B cell (primary cell): Measurements from ENCODE around the gene SLC24A4. TPM values are rescaled to one million over a fixed set of nuclear protein-coding genes. Genes with fewer than 3 reads are reported as not detected.

Source experiments
- ATAC-seq: fragments of 200-7000 bp; cut with Tn5 transposase; one replicate; pipeline ENCODE4 v1.10.0; 2021; ENCODE audit warnings: low read depth, mild to moderate bottlenecking, moderate number of reproducible peaks, moderate library complexity
- CTCF ChIA-PET: fragments of 350-600 bp; sonication (Branson Sonifier 250); formaldehyde crosslinking; loops from one replicate; lab custom pipeline; 2021; ENCODE audit warnings: antibody characterized with exemption, inconsistent platforms; lab: Charles Lee
- POLR2A ChIA-PET: fragments of 350-600 bp; sonication (Branson Sonifier 250); formaldehyde crosslinking; loops from one replicate; lab custom pipeline; 2021; ENCODE audit warnings: antibody characterized with exemption; lab: Charles Lee
- DNase-seq: peaks from one replicate; pipeline ENCODE4 v3.0.0; 2013
- H2AFZ ChIP-seq: 2 replicates; pipeline ENCODE4 v1.6.1; 2012; ENCODE audit warnings: mild to moderate bottlenecking, low read depth, low read length; ENCODE audit not compliant: insufficient read depth, poor library complexity, severe bottlenecking
- H3K27ac ChIP-seq, 2 donors: 1 replicate in 1 of 2; 2 replicates in 1 of 2; pipeline ENCODE4 v1.5.1; 2012 to 2013; ENCODE audit warnings: low read length in 2 of 2, mild to moderate bottlenecking in 2 of 2, moderate library complexity in 1 of 2
- H3K27me3 ChIP-seq, 4 experiments: fragments of 200-600 bp in 1 of 4; sonication (generic) in 1 of 4; replicated peaks in 1 of 4; 1 replicate in 2 of 4; 2 replicates in 2 of 4; pipeline versions ENCODE4 v1.6.1 to v1.7.0; 2013 to 2016; ENCODE audit warnings: low read length in 3 of 4, mild to moderate bottlenecking in 2 of 4, mixed read lengths in 1 of 4, moderate library complexity in 1 of 4; ENCODE audit not compliant: insufficient read depth in 4 of 4, control insufficient read depth in 3 of 4; ENCODE audit errors: control extremely low read depth in 1 of 4
- H3K36me3 ChIP-seq, 2 experiments: replicated peaks in 1 of 2; 1 replicate in 1 of 2; 2 replicates in 1 of 2; pipeline versions ENCODE4 v1.6.1 to v1.7.1; 2013; ENCODE audit warnings: low read length in 1 of 2; ENCODE audit not compliant: insufficient read depth in 2 of 2, control insufficient read depth in 1 of 2; ENCODE audit errors: control extremely low read depth in 1 of 2, extremely low read depth in 1 of 2
- H3K4me1 ChIP-seq, 2 donors: fragments of 200-600 bp in 1 of 2; sonication (generic) in 1 of 2; 1 replicate in 1 of 2; 2 replicates in 1 of 2; pipeline versions ENCODE4 v1.5.1 to v1.6.1; 2013 to 2017; ENCODE audit warnings: low read length in 2 of 2; ENCODE audit not compliant: control insufficient read depth in 2 of 2, insufficient read depth in 2 of 2
- H3K4me2 ChIP-seq: replicated peaks from 2 replicates; pipeline ENCODE3; 2012; ENCODE audit warnings: mild to moderate bottlenecking, low read depth, low read length; ENCODE audit not compliant: poor library complexity, severe bottlenecking
- H3K4me3 ChIP-seq, 5 experiments: fragments of 200-600 bp in 1 of 5; sonication (generic) in 1 of 5; 1 replicate in 3 of 5; 2 replicates in 2 of 5; pipeline versions ENCODE4 v1.5.1 to v1.7.0; 2011 to 2016; ENCODE audit warnings: low read length in 4 of 5, mild to moderate bottlenecking in 4 of 5, low read depth in 2 of 5, control low read depth in 1 of 5, moderate library complexity in 1 of 5; ENCODE audit not compliant: insufficient read depth in 1 of 5; ENCODE audit errors: control extremely low read depth in 1 of 5, extremely low read depth in 1 of 5
- H3K79me2 ChIP-seq: fragments of 200-600 bp; sonication (generic); one replicate; pipeline ENCODE4 v1.6.0; 2016; ENCODE audit warnings: low read length; ENCODE audit not compliant: control insufficient read depth, insufficient read depth
- H3K9ac ChIP-seq: fragments of 200-600 bp; sonication (generic); 2 replicates; pipeline ENCODE4 v1.6.1; 2017; ENCODE audit warnings: mild to moderate bottlenecking, low read length, moderate library complexity
- H3K9me3 ChIP-seq, 3 donors: one replicate each; pipeline versions ENCODE4 v1.6.1 to v1.7.1; 2013; ENCODE audit warnings: low read length in 2 of 3; ENCODE audit not compliant: control insufficient read depth in 2 of 3, insufficient read depth in 1 of 3; ENCODE audit errors: control extremely low read depth in 1 of 3
- H4K20me1 ChIP-seq: 2 replicates; pipeline ENCODE4 v1.6.0; 2012; ENCODE audit warnings: mild to moderate bottlenecking, low read length; ENCODE audit not compliant: insufficient read depth, control insufficient read depth, poor library complexity, severe bottlenecking
- H3K27ac Mint-ChIP-seq: one replicate; pipeline ENCODE4 v1.8.0; 2021; ENCODE audit warnings: mixed read lengths
- H3K27me3 Mint-ChIP-seq: one replicate; pipeline ENCODE4 v1.8.0; 2021; ENCODE audit warnings: mixed read lengths
- H3K4me1 Mint-ChIP-seq: one replicate; pipeline ENCODE4 v1.8.0; 2021; ENCODE audit warnings: mixed read lengths
- H3K4me3 Mint-ChIP-seq: one replicate; pipeline ENCODE4 v1.8.0; 2021; ENCODE audit warnings: mixed read lengths
- H3K9me3 Mint-ChIP-seq: one replicate; pipeline ENCODE4 v1.8.0; 2022; ENCODE audit warnings: mixed read lengths; ENCODE audit not compliant: insufficient read depth
- EZH2 ChIP-seq: IDR thresholded peaks from 2 replicates; pipeline ENCODE4 v1.6.1; 2012; ENCODE audit warnings: borderline replicate concordance, low read depth, mild to moderate bottlenecking, moderate library complexity, low read length; ENCODE audit not compliant: insufficient read depth, poor library complexity, severe bottlenecking
- WGBS: methylation state at CpG from one replicate; pipeline ENCODE4 v1.1.5; 2013; ENCODE audit warnings: missing lambda C conversion rate; ENCODE audit not compliant: insufficient coverage; 5-methylcytosine and 5-hydroxymethylcytosine counted together
- intact Hi-C: fragments of 100-400 bp; cut with micrococcal nuclease; formaldehyde crosslinking; loops from one replicate; pipeline ENCODE4 v1.10.0; 2022
- polyA plus RNA-seq: library from polyadenylated mRNA; depleted of rRNA; stranded (reverse); fragments of >200 nt; gene quantifications from 2 replicates; pipeline ENCODE4 v1.2.3, GENCODE V29; 2012
- total RNA-seq, 2 donors: library from RNA; stranded (reverse); fragments of 120-200 nt in 1 of 2; gene quantifications; 1 replicate in 1 of 2; 2 replicates in 1 of 2; pipeline versions ENCODE4 v1.2.3 to v1.2.4, GENCODE V29; 2013 to 2022
- TF ChIP-seq, protein P1 (sequence below): fragments of 200-600 bp; IDR thresholded peaks from one replicate; pipeline ENCODE4 v1.8.0; 2022; ENCODE audit warnings: antibody characterized with exemption, mild to moderate bottlenecking

Gene SLC24A4
- total and polyA plus RNA-seq, 2 donors (not counting 1 experiment from before 2014, with no cell fraction given), result 0.19 TPM; not detected in 1

DNA sequence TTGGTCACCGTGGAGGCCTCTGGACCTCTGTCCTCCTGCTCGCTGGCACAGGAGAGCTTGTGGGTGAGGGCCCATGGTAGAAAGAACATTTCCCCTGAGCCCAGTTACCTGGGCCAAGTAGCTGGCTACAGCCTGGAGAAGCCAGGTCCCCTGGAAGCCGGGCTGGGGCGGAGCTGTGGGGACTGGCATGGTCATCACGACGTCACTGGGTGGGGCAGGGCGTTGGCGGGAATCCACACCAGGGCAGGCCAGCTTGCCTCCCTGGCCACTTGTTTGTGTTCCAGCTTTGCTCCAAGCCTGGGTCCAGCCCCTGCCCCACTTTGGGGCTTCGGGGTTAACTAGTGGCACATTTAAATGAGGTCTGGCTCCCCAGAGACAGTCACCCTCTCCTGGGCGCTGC is 35.0 kb upstream of the SLC24A4 start:
- Histone ChIP-seq H3K9me3 (no peaks in the 10 kb centered on the region), H3K4me3 (no peak overlapping the region), H3K4me1 (no peaks in the 10 kb centered on the region), H3K36me3 (no peaks in the 10 kb centered on the region), H3K27ac (no peak overlapping the region), H2AFZ (no peak overlapping the region), H3K4me2 (no peak overlapping the region), H3K79me2 (no peaks in the 10 kb centered on the region), H3K27me3 (peaks cover 0 to 3% (median 0%) of the 10 kb centered on the region in 4 experiments), H4K20me1 (no peaks in the 10 kb centered on the region), H3K9ac (no peak overlapping the region)
- TF ChIP-seq, protein P1, sequence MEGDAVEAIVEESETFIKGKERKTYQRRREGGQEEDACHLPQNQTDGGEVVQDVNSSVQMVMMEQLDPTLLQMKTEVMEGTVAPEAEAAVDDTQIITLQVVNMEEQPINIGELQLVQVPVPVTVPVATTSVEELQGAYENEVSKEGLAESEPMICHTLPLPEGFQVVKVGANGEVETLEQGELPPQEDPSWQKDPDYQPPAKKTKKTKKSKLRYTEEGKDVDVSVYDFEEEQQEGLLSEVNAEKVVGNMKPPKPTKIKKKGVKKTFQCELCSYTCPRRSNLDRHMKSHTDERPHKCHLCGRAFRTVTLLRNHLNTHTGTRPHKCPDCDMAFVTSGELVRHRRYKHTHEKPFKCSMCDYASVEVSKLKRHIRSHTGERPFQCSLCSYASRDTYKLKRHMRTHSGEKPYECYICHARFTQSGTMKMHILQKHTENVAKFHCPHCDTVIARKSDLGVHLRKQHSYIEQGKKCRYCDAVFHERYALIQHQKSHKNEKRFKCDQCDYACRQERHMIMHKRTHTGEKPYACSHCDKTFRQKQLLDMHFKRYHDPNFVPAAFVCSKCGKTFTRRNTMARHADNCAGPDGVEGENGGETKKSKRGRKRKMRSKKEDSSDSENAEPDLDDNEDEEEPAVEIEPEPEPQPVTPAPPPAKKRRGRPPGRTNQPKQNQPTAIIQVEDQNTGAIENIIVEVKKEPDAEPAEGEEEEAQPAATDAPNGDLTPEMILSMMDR, result no peak
- no peak for TF ChIP-seq EZH2
- Mint-ChIP-seq H3K27ac (no peak overlapping the region), H3K4me3 (no peak overlapping the region), H3K4me1 (no peaks in the 10 kb centered on the region), H3K9me3 (no peaks in the 10 kb centered on the region), H3K27me3 (peaks cover 30% of the 10 kb centered on the region)
- DNase-seq (no peak), ATAC-seq (no peak)
- CTCF ChIA-PET, result no interaction called here
- WGBS, result 93% methylated on average over 10 of the region's 10 CpGs
- intact Hi-C loops, result no loop called here
- POLR2A ChIA-PET, result no interaction called here

- POLR2A ChIA-PET, result no interaction called here
- WGBS, result 90% methylated on average over 6 of the region's 9 CpGs
These were observed 33.8 kb upstream of the SLC24A4 start for GRCh38 chr14:92288994-92289660.

More at GRCh38 chr14:92288994-92289660, 33.8 kb upstream of the SLC24A4 start:
- no peak for DNase-seq
- Histone ChIP-seq H3K9me3 (no peaks in the 10 kb centered on the region), H2AFZ (no peak overlapping the region), H4K20me1 (no peaks in the 10 kb centered on the region), H3K27me3 (peaks cover 0 to 3% (median 0%) of the 10 kb centered on the region in 4 experiments), H3K4me3 (no peak overlapping the region), H3K79me2 (no peaks in the 10 kb centered on the region), H3K4me2 (no peak overlapping the region), H3K27ac (no peak overlapping the region), H3K9ac (no peak overlapping the region), H3K4me1 (no peaks in the 10 kb centered on the region), H3K36me3 (no peaks in the 10 kb centered on the region)
- ATAC-seq, result no peak
- TF ChIP-seq EZH2, result no peak
- TF ChIP-seq, protein P1, result no peak
- Mint-ChIP-seq H3K27me3 (peaks cover 30% of the 10 kb centered on the region), H3K4me1 (no peaks in the 10 kb centered on the region), H3K27ac (no peak overlapping the region), H3K9me3 (no peaks in the 10 kb centered on the region), H3K4me3 (no peak overlapping the region)
- intact Hi-C loops, result no loop called here
- CTCF ChIA-PET, result no interaction called here
